Neural cell (in vitro differentiated cells): ENCODE results near the gene SKIL. TPM values are rescaled to one million over a fixed set of nuclear protein-coding genes. Genes with fewer than 3 reads are reported as not detected.

Experiments
- H2AFZ ChIP-seq: fragments of 200-600, 300-800 bp; sonication (generic), shearing (Covaris generic); 2 replicates; pipeline ENCODE4 v1.6.0; 2014; ENCODE audit warnings: low read depth, mild to moderate bottlenecking, antibody characterized with exemption, low read length, moderate library complexity
- H3F3A ChIP-seq: fragments of 200-600 bp; shearing (Covaris generic); 2 replicates; pipeline ENCODE4 v1.6.1; 2016; ENCODE audit warnings: mild to moderate bottlenecking, moderate library complexity, mixed read lengths, antibody characterized with exemption, low read length; ENCODE audit not compliant: insufficient read depth, poor library complexity, severe bottlenecking
- H3K27ac ChIP-seq: fragments of 200-600, 300-800 bp; sonication (generic), shearing (Covaris generic); 2 replicates; pipeline ENCODE4 v1.5.1; 2014; ENCODE audit warnings: mild to moderate bottlenecking, low read length, moderate library complexity
- H3K27me3 ChIP-seq: fragments of 300-800, 200-600 bp; sonication (generic), shearing (Covaris generic); 2 replicates; pipeline ENCODE4 v1.6.0; 2014; ENCODE audit warnings: mild to moderate bottlenecking, low read depth, low read length, moderate library complexity; ENCODE audit not compliant: insufficient read depth
- H3K36me3 ChIP-seq: fragments of 300-800, 200-600 bp; sonication (generic), shearing (Covaris generic); 2 replicates; pipeline ENCODE4 v1.5.1; 2014; ENCODE audit warnings: mild to moderate bottlenecking, antibody characterized with exemption, low read length, moderate library complexity; ENCODE audit not compliant: insufficient read depth
- H3K4me2 ChIP-seq: fragments of 300-800, 200-600 bp; sonication (generic), shearing (Covaris generic); 2 replicates; pipeline ENCODE4 v1.6.0; 2014; ENCODE audit warnings: mild to moderate bottlenecking, low read length
- H3K4me3 ChIP-seq: fragments of 300-800, 200-600 bp; sonication (generic), shearing (Covaris generic); 2 replicates; pipeline ENCODE4 v1.5.1; 2014; ENCODE audit warnings: mild to moderate bottlenecking, low read length, moderate library complexity
- H3K79me2 ChIP-seq: fragments of 200-600 bp; shearing (Covaris generic); replicated peaks from 2 replicates; pipeline ENCODE4 v1.6.0; 2014; ENCODE audit warnings: mild to moderate bottlenecking, low read length, moderate library complexity; ENCODE audit not compliant: insufficient read depth
- H3K9ac ChIP-seq: fragments of 300-800, 200-600 bp; sonication (generic), shearing (Covaris generic); 2 replicates; pipeline ENCODE4 v1.6.1; 2016; ENCODE audit warnings: mild to moderate bottlenecking, low read length, mixed read lengths
- H3K9me2 ChIP-seq: fragments of 200-600 bp; shearing (Covaris generic); 2 replicates; pipeline ENCODE4 v1.6.1; 2016; ENCODE audit warnings: mild to moderate bottlenecking, low read length, mixed read lengths; ENCODE audit not compliant: insufficient read depth
- H3K9me3 ChIP-seq: fragments of 200-600, 300-800 bp; sonication (generic), shearing (Covaris generic); 2 replicates; pipeline ENCODE4 v1.6.1; 2016; ENCODE audit warnings: mild to moderate bottlenecking, mixed run types, low read length, moderate library complexity, mixed read lengths
- H4K20me1 ChIP-seq: fragments of 200-600 bp; shearing (Covaris generic); 2 replicates; pipeline ENCODE4 v1.6.1; 2016; ENCODE audit warnings: mild to moderate bottlenecking, mixed run types; ENCODE audit not compliant: insufficient read depth
- EP300 ChIP-seq: fragments of 450-650 bp; conservative IDR thresholded peaks from 2 replicates; pipeline ENCODE4 v1.6.1; 2014; ENCODE audit warnings: antibody characterized with exemption, mild to moderate bottlenecking, moderate library complexity; ENCODE audit not compliant: poor library complexity, severe bottlenecking
- EZH2 ChIP-seq: fragments of 200-600, 300-800 bp; shearing (Covaris generic), sonication (generic); IDR thresholded peaks from 2 replicates; pipeline ENCODE4 v1.6.1; 2014; ENCODE audit warnings: antibody characterized with exemption, low read length, borderline replicate concordance, mild to moderate bottlenecking; ENCODE audit not compliant: insufficient read depth, poor library complexity, severe bottlenecking
- MXI1 ChIP-seq: fragments of 450-650 bp; conservative IDR thresholded peaks from 2 replicates; pipeline ENCODE4 v1.6.1; 2014; ENCODE audit warnings: antibody characterized with exemption, mild to moderate bottlenecking; ENCODE audit not compliant: poor library complexity, severe bottlenecking
- POLR2AphosphoS5 ChIP-seq: IDR thresholded peaks from 2 replicates; pipeline ENCODE4 v1.6.1; 2012
- RAD21 ChIP-seq: fragments of 450-650 bp; conservative IDR thresholded peaks from 2 replicates; pipeline ENCODE4 v1.6.1; 2014; ENCODE audit warnings: antibody characterized with exemption, mild to moderate bottlenecking, moderate library complexity
- REST ChIP-seq: IDR thresholded peaks from 2 replicates; pipeline ENCODE4 v1.6.1; 2012; ENCODE audit warnings: borderline replicate concordance
- SMC3 ChIP-seq: fragments of 450-650 bp; conservative IDR thresholded peaks from 2 replicates; pipeline ENCODE4 v1.6.1; 2014; ENCODE audit warnings: antibody characterized with exemption, mild to moderate bottlenecking, moderate library complexity; ENCODE audit not compliant: poor library complexity
- TAF1 ChIP-seq: IDR thresholded peaks from 2 replicates; pipeline ENCODE4 v1.6.1; 2012; ENCODE audit warnings: low read depth
- polyA plus RNA-seq: library from polyadenylated mRNA; depleted of rRNA; stranded (reverse); fragments of >200 nt; gene quantifications from 2 replicates; pipeline ENCODE4 v1.2.3, GENCODE V29; 2014
- TF ChIP-seq, protein P1 (sequence below): fragments of 450-650 bp; IDR thresholded peaks from 2 replicates; pipeline ENCODE4 v1.5.1; 2014; ENCODE audit warnings: antibody characterized with exemption, mild to moderate bottlenecking, moderate library complexity; ENCODE audit not compliant: poor library complexity, severe bottlenecking

SKIL gene
- polyA plus RNA-seq, 1 donor from 2014 or later, result 36.9 TPM

DNA sequence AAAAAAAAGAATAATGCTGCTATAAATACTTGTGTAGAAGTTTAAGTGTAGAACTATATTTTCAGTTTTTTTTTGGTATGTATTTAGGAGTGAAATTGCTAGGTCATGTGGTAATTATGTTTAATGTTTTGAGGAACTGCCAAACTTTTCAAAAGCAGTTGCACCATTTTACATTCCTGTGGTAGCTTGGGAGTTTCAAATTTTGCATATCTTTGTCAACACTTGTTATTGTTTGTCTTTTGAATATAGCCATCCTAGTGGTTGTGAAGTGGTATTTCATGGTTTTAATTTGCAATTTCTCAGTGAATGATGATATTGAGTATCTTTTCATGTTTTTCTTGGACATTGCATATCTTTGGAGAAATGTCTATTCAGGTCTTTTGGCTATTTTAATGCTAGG lies 30.4 kb downstream of the SKIL start:
- no peaks in the 10 kb centered on the region for H3K9me3 ChIP-seq
- no peak overlapping the region for H2AFZ ChIP-seq
- peaks cover 6% of the 10 kb centered on the region for H3K36me3 ChIP-seq
- no peaks in the 10 kb centered on the region for H3K9me2 ChIP-seq
- H3F3A ChIP-seq, result no peaks in the 10 kb centered on the region
- TF ChIP-seq SMC3, result no peak
- no peak for TF ChIP-seq POLR2AphosphoS5
- TF ChIP-seq REST, result no peak
- no peak for TF ChIP-seq EP300
- TF ChIP-seq EZH2, result no peak
- no peak for TF ChIP-seq RAD21
- TF ChIP-seq MXI1, result no peak
- TF ChIP-seq, protein P1, sequence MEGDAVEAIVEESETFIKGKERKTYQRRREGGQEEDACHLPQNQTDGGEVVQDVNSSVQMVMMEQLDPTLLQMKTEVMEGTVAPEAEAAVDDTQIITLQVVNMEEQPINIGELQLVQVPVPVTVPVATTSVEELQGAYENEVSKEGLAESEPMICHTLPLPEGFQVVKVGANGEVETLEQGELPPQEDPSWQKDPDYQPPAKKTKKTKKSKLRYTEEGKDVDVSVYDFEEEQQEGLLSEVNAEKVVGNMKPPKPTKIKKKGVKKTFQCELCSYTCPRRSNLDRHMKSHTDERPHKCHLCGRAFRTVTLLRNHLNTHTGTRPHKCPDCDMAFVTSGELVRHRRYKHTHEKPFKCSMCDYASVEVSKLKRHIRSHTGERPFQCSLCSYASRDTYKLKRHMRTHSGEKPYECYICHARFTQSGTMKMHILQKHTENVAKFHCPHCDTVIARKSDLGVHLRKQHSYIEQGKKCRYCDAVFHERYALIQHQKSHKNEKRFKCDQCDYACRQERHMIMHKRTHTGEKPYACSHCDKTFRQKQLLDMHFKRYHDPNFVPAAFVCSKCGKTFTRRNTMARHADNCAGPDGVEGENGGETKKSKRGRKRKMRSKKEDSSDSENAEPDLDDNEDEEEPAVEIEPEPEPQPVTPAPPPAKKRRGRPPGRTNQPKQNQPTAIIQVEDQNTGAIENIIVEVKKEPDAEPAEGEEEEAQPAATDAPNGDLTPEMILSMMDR, result no peak
- no peak for TF ChIP-seq TAF1
- H3K4me2 ChIP-seq, result no peak overlapping the region
- H4K20me1 ChIP-seq, result no peaks in the 10 kb centered on the region
- no peak overlapping the region for H3K27ac ChIP-seq
- no peaks in the 10 kb centered on the region for H3K27me3 ChIP-seq
- H3K79me2 ChIP-seq, result no peaks in the 10 kb centered on the region
- H3K9ac ChIP-seq, result no peak overlapping the region
- no peak overlapping the region for H3K4me3 ChIP-seq

- no peaks in the 10 kb centered on the region for H3K9me3 ChIP-seq
- H3K4me2 ChIP-seq, result no peak overlapping the region
- H4K20me1 ChIP-seq, result no peaks in the 10 kb centered on the region
- no peaks in the 10 kb centered on the region for H3F3A ChIP-seq
- no peak overlapping the region for H3K9ac ChIP-seq
- H2AFZ ChIP-seq, result no peak overlapping the region
- no peak overlapping the region for H3K4me3 ChIP-seq
- H3K9me2 ChIP-seq, result no peaks in the 10 kb centered on the region
- no peaks in the 10 kb centered on the region for H3K27me3 ChIP-seq
- peaks cover 6% of the 10 kb centered on the region for H3K36me3 ChIP-seq
- no peak for TF ChIP-seq TAF1
- no peak for TF ChIP-seq SMC3
- no peak for TF ChIP-seq RAD21
- TF ChIP-seq REST, result no peak
- TF ChIP-seq, protein P1, result no peak
- TF ChIP-seq EP300, result no peak
- TF ChIP-seq POLR2AphosphoS5, result no peak
- no peak for TF ChIP-seq MXI1
- no peak for TF ChIP-seq EZH2
- H3K79me2 ChIP-seq, result no peaks in the 10 kb centered on the region
- H3K27ac ChIP-seq, result no peak overlapping the region
Observed at GRCh38 chr3:170391108-170391507, 33.6 kb downstream of the SKIL start.
